OCI-LY3 (cell line): ENCODE results near the gene MUCL3.

Source experiments
- EZH2phosphoT487 ChIP-seq: fragments of 200-600 bp; shearing (Covaris generic); IDR thresholded peaks from 2 replicates; pipeline ENCODE4 v1.6.1; 2018; ENCODE audit warnings: antibody characterized with exemption, mixed run types, low read depth
- TF ChIP-seq, protein P1 (sequence below): fragments of 200-600, 300-600 bp; sonication (generic); IDR thresholded peaks from 2 replicates; pipeline ENCODE4 v1.5.1; 2014; ENCODE audit warnings: antibody characterized with exemption, low read length, low read depth

- TF ChIP-seq, protein P1, sequence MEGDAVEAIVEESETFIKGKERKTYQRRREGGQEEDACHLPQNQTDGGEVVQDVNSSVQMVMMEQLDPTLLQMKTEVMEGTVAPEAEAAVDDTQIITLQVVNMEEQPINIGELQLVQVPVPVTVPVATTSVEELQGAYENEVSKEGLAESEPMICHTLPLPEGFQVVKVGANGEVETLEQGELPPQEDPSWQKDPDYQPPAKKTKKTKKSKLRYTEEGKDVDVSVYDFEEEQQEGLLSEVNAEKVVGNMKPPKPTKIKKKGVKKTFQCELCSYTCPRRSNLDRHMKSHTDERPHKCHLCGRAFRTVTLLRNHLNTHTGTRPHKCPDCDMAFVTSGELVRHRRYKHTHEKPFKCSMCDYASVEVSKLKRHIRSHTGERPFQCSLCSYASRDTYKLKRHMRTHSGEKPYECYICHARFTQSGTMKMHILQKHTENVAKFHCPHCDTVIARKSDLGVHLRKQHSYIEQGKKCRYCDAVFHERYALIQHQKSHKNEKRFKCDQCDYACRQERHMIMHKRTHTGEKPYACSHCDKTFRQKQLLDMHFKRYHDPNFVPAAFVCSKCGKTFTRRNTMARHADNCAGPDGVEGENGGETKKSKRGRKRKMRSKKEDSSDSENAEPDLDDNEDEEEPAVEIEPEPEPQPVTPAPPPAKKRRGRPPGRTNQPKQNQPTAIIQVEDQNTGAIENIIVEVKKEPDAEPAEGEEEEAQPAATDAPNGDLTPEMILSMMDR = no peak
- no peak for TF ChIP-seq EZH2phosphoT487
These were observed 25.8 kb upstream of the MUCL3 start for GRCh38 chr6:30914854-30915590.
